CD4-positive, alpha-beta T cell treated with Interleukin-6 for 4 hours (primary cell): ENCODE results near the gene IL17A.
"Not testable (repeated sequence)": the region's sequence is repeated elsewhere in the genome, so short reads cannot be mapped to it uniquely, and the experiment has no call there.

ENCODE experiments used
- DNase-seq: peaks from one replicate; pipeline ENCODE4 v3.0.0-alpha.2; 2020; ENCODE audit warnings: mixed read lengths

IL17A gene

GRCh38 chr6:52164319-52165094 lies 21.7 kb upstream of the IL17A start:
- no peak for DNase-seq

DNA sequence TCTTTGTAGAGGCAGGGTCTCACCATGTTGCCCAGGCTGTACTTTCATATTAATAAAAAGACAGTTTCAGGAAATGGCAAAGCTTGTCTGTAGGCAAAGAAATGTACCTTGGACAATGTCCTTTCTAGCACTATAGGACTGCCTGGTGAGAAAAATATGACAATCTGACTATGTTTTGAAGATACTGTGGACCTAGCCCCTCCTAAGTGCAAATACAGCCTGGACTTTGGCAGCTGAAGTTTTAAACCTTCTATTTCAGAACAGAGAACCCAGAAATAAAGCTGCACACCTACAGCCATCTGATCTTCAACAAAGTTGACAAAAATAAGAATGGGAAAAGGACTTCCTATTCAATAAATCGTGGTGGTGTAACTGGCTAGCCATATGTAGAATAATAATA lies 18.9 kb upstream of the IL17A start:
- DNase-seq: no peak

- not testable (repeated sequence) for DNase-seq
Measured at GRCh38 chr6:52168351-52168750, 17.8 kb upstream of the IL17A start.

- DNase-seq: no peak
Measured at GRCh38 chr6:52174118-52174517, 12.1 kb upstream of the IL17A start.

GRCh38 chr6:52176550-52176949 lies 9.6 kb upstream of the IL17A start:
- DNase-seq: no peak

GRCh38 chr6:52177961-52178360 lies 8.2 kb upstream of the IL17A start:
- DNase-seq: no peak

GRCh38 chr6:52180787-52181558 lies 5.2 kb upstream of the IL17A start:
- no peak for DNase-seq

DNA sequence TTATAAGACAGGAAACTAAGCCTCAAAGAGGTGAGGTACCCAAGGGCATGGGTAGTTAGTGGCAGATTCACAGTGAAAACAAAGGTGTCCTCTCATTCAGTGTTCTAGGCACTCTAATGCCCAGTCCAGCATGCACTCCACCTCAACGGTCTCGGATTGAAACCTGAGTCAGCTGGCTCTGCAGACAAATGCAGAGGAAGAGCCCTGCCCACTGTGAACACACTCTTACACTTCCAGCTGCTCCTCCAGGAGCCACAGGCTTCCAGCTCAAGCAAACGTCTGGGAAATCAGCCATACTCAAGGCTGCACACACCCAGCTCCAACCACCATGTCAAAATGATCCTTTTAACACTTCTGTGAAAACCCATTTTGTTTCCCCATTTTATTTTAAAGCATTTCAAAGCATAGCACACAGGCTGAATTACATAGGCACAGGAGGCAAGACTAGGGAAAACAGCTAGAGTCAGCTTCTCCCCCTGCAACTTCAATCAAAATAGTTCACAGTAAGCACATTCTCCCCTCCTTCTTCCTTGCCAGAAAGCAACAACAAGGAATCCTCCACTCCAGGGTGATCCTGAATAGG lies 3.0 kb upstream of the IL17A start:
- DNase-seq: no peak

GRCh38 chr6:52186480-52186879 lies 305 bp downstream of the IL17A start:
- no peak for DNase-seq

- no peak for DNase-seq
Measured at GRCh38 chr6:52187098-52187497, 923 bp downstream of the IL17A start.

GRCh38 chr6:52189974-52190373 lies 3.8 kb downstream of the IL17A start:
- DNase-seq: no peak

- no peak for DNase-seq
Measured at GRCh38 chr6:52190409-52190808, 4.2 kb downstream of the IL17A start.

DNA sequence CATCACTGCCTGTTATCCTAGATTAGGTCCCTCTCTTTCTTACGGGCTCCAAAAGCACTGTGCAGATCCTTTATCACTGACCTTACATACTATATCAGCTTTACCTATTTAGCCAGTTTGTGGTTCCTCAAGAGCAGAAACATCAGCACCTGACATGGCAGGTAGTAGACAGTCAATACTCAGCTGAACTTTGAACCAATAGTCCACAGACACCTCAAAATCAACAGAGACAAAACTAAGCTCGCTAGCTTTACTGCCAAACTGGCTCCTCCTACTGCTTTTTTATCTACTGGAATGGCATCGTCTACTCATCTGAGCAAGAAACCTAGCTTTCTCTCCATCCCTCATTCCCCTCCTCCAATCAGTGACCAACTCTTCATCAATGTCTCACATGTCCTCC lies 5.6 kb downstream of the IL17A start:
- no peak for DNase-seq

DNA sequence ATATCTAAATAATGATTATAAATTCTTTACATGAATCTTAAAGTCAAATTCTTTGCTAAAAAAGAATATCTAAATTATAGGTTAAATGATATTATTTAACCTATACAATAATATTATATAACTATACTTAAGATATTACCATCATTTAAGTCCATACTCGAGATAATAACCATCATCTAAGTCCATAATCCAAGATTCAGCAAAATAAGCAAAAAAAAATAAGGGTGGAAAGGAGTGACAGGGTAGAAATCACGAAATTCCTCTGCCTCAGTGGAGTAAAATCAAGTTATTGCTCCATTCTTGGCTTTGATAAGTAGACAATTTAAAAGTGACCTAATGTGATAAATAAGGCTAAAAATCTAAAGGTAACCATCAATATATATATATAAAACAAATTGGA lies 9.7 kb downstream of the IL17A start:
- DNase-seq: no peak

GRCh38 chr6:52200088-52200487 lies 13.9 kb downstream of the IL17A start:
- not testable (repeated sequence) for DNase-seq

- DNase-seq: no peak
Measured at GRCh38 chr6:52201046-52201445, 14.9 kb downstream of the IL17A start.

DNA sequence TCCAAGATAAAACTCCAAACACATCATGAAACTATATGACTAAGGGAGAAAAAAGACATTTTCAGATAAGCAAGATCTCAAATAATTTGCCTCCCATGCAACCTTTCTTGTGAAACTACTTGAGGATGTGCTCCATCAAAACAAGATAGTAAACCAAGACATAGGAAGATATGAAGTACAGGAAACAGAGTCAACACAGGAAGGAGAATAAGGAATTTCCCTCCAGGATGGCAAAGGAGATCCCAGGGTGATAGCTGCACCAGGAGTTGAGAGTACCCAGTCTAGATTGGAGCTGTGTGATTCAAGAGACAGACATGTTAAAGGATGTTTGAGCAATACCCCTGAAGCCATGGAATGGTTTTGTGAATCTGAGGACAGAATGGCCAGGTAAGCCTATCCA lies 15.3 kb downstream of the IL17A start:
- DNase-seq: no peak

GRCh38 chr6:52207066-52207465 lies 20.9 kb downstream of the IL17A start:
- DNase-seq: no peak

DNA sequence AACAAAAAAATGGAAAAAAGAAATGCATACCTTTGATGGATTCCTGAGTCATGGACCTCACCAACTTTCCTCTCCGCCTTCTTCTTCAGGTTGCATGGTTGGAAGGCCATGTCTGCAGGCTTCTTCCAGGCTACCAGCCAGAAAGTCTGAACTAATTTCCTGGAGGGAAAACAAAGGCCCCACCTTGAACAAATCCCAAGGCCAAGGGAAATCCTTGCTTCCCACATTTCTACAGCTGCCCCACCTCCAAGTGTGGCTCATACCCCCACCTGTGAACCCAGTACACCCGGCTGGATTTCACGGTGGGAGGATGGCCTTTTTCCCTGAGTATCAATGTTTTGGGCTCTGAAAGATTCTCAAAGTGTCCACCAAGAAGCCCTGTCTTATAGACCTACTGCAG lies 22.4 kb downstream of the IL17A start:
- DNase-seq: no peak

DNA sequence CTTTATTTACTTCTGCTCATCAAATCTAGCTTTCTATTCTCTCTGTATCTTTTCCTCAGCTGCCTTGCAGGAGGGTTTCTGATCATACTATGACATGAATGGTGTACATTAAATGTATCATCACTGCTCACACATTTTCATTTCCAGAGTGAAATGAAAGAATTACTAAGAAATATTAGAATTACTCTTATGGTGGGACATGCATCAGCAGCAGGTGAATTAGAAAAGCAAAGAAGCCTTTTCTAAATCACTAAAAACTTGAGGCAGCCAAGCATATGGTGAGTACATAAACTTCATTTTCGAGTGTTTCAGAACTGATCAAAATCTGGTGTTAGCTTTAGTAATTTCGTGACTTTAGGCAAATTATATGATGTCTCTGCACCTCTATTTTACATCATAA lies 23.6 kb downstream of the IL17A start:
- DNase-seq: no peak

GRCh38 chr6:52210227-52210626 lies 24.1 kb downstream of the IL17A start:
- no peak for DNase-seq

- no peak for DNase-seq
Measured at GRCh38 chr6:52213127-52213526, 27.0 kb downstream of the IL17A start.

DNA sequence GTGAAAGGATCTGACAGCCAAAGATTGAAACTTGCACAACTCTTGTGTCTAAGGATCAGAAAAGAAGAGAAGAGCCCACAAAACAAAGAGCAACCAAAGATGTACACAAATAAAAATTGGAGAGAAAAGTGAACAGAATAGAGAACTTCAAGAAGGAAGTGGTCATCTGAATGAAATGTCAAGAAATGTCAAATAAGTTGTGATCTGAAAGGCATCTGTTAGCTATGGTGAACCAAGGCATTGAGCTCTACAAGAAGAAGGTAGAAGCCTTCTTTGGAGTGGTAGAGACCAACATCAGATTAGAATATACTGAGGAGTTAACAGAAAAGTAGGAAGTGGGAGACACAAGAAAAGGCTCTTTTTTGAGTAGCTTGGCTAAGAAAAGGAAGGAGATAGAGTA lies 29.6 kb downstream of the IL17A start:
- no peak for DNase-seq

- no peak for DNase-seq
Measured at GRCh38 chr6:52216932-52217575, 30.9 kb downstream of the IL17A start.
